Gastroesophageal sphincter (tissue), 4 donors: ENCODE results near the gene DRC7. TPM values are rescaled to one million over a fixed set of nuclear protein-coding genes. Genes with fewer than 3 reads are reported as not detected.

Source experiments
- ATAC-seq: fragments of 150-250 bp; one replicate; pipeline ENCODE4 v1.9.1; 2016; ENCODE audit warnings: mild to moderate bottlenecking, moderate library complexity
- H3K27ac ChIP-seq, 4 donors: fragments of 200-600 bp; sonication (generic) in 3 of 4; 1 replicate in 3 of 4; 2 replicates in 1 of 4; pipeline ENCODE4 v1.5.1; 2016 to 2019
- H3K27me3 ChIP-seq: fragments of 200-600 bp; sonication (generic); one replicate; pipeline ENCODE4 v1.5.1; 2019
- H3K36me3 ChIP-seq, 2 donors: fragments of 200-600 bp; sonication (generic); one replicate each; pipeline ENCODE4 v1.5.1; 2019; ENCODE audit warnings: control low read depth in 1 of 2
- H3K4me1 ChIP-seq, 3 donors: fragments of 200-600 bp; sonication (generic); 1 replicate in 2 of 3; 2 replicates in 1 of 3; pipeline ENCODE4 v1.5.1; 2016 to 2019; ENCODE audit warnings: control low read depth in 2 of 3
- H3K4me3 ChIP-seq, 2 donors: fragments of 200-600 bp; sonication (generic); one replicate each; pipeline ENCODE4 v1.5.1; 2019; ENCODE audit warnings: mild to moderate bottlenecking in 1 of 2, moderate library complexity in 1 of 2
- H3K9me3 ChIP-seq, 3 donors: fragments of 200-600 bp; sonication (generic); one replicate each; pipeline ENCODE4 v1.5.1; 2017 to 2019; ENCODE audit warnings: control low read depth in 2 of 3
- CTCF ChIP-seq, 4 experiments: fragments of 200-600 bp in 2 of 4; fragments of 450-650 bp in 2 of 4; sonication (generic) in 1 of 4; IDR thresholded peaks; one replicate each; pipeline ENCODE4 v1.5.1; 2017 to 2019; ENCODE audit warnings: antibody characterized with exemption in 4 of 4, mild to moderate bottlenecking in 2 of 4, moderate library complexity in 2 of 4
- EP300 ChIP-seq: sonication (generic); formaldehyde crosslinking; IDR thresholded peaks from one replicate; pipeline ENCODE4 v1.6.1; 2017; ENCODE audit warnings: antibody characterized with exemption, mild to moderate bottlenecking
- POLR2A ChIP-seq, 2 donors: fragments of 450-650 bp; IDR thresholded peaks; one replicate each; pipeline ENCODE4 v1.6.1; 2017; ENCODE audit warnings: antibody characterized with exemption in 2 of 2, mild to moderate bottlenecking in 2 of 2, moderate library complexity in 1 of 2
- POLR2AphosphoS5 ChIP-seq: sonication (generic); formaldehyde crosslinking; IDR thresholded peaks from one replicate; pipeline ENCODE4 v1.6.1; 2017; ENCODE audit warnings: antibody characterized with exemption
- WGBS, 2 donors: methylation state at CpG; one replicate each; pipeline ENCODE4 v1.1.5; 2018; ENCODE audit warnings: low coverage in 1 of 2; 5-methylcytosine and 5-hydroxymethylcytosine counted together
- total RNA-seq, 4 donors: library from RNA; depleted of rRNA; stranded (reverse); fragments of >200 nt; gene quantifications; one replicate each; pipeline ENCODE4 v1.1.0, GENCODE V29; 2016

DRC7 gene
- total RNA-seq, 4 donors from 2014 or later, result 0.15 TPM; not detected in 3

- Histone ChIP-seq H3K27ac (no peak overlapping the region), H3K9me3 (no peaks in the 10 kb centered on the region), H3K4me3 (no peak overlapping the region), H3K27me3 (no peaks in the 10 kb centered on the region), H3K4me1 (no peaks in the 10 kb centered on the region), H3K36me3 (peaks cover 0 to 86% of the 10 kb centered on the region in 2 donors)
- no peak for ATAC-seq
- WGBS, 2 donors, result 100% methylated on average over 3 of the region's 12 CpGs; no CpG with 5 or more reads in 1 of the 2 donors
- TF ChIP-seq POLR2A (IDR thresholded peaks at IDR 0.05) (no peak), POLR2AphosphoS5 (no peak), CTCF (IDR thresholded peaks at IDR 0.05) (no peak), EP300 (no peak)
These were observed 52.9 kb downstream of the DRC7 start for GRCh38 chr16:57747496-57747895.

- Histone ChIP-seq H3K4me3 (no peak overlapping the region), H3K36me3 (peaks cover 0 to 88% of the 10 kb centered on the region in 2 donors), H3K9me3 (no peaks in the 10 kb centered on the region), H3K27ac (no peak overlapping the region), H3K4me1 (no peaks in the 10 kb centered on the region), H3K27me3 (no peaks in the 10 kb centered on the region)
- 96 to 100% methylated on average over 1 to 3 of the region's 6 CpGs for WGBS, 2 donors
- ATAC-seq, result no peak
- no peak for TF ChIP-seq CTCF (IDR thresholded peaks at IDR 0.05)
- no peak for TF ChIP-seq POLR2AphosphoS5
- TF ChIP-seq POLR2A (IDR thresholded peaks at IDR 0.05), result no peak
- TF ChIP-seq EP300, result no peak
These were observed 53.4 kb downstream of the DRC7 start for GRCh38 chr16:57747996-57748395.

DNA sequence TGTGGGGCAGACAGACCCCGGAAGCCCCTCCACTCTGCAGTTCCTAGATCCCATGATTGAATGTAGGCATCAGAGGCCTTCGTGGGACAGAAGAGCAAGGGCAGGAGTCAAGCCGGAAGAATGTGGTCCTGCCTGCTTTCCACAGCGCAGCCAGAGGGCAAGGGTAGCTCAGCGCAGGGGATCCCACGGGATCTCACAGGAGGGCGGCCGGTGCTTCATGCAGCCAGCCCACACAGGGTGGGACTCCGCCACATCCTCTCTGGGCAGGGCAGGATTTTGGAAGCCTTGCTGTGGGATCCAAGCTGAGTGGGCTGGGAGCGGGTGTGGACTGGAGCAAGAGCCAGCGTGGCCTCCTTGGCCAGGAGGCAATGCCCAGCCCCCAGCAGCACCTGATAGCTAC, 54.0 kb downstream of the DRC7 start:
- 40 to 61% methylated on average over 1 to 7 of the region's 11 CpGs for WGBS, 2 donors
- Histone ChIP-seq H3K4me1 (no peaks in the 10 kb centered on the region), H3K9me3 (no peaks in the 10 kb centered on the region), H3K27me3 (no peaks in the 10 kb centered on the region), H3K36me3 (peaks cover 0 to 88% of the 10 kb centered on the region in 2 donors), H3K4me3 (no peak overlapping the region), H3K27ac (no peak overlapping the region)
- TF ChIP-seq POLR2AphosphoS5, result no peak
- TF ChIP-seq POLR2A (IDR thresholded peaks at IDR 0.05), result no peak
- no peak for ATAC-seq

DNA sequence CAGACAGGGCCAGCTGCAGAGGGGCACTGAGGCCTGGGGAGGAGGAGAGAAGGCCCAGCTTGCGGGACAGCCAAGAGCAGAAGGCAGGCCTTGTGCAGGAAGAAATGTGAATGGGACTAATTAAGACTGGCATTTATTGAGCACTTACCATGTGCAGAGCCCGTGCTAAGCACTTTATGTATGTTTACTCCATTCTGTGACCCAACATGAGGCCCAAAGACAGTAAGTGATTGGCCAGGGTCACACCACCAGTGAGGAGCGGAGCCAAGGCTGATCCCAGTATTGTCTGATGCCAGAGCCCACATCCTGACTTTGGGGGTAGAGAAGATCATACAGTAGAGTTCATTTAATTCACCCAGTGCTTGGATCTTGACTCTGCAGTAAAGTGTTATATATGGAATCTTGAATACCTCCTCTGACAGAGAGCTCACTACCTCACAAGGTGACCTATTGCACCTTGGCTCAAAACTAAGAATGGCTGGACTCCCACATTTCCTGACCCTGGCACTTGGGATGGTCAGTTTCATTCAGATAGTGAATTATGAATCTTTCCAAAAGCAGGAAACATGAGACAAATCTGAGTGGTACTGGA, 54.6 kb downstream of the DRC7 start:
- ATAC-seq, result no peak
- H3K4me1 ChIP-seq, result no peaks in the 10 kb centered on the region
- WGBS, 2 donors, result 86 to 90% methylated on average over 2 of the region's 3 CpGs

DNA sequence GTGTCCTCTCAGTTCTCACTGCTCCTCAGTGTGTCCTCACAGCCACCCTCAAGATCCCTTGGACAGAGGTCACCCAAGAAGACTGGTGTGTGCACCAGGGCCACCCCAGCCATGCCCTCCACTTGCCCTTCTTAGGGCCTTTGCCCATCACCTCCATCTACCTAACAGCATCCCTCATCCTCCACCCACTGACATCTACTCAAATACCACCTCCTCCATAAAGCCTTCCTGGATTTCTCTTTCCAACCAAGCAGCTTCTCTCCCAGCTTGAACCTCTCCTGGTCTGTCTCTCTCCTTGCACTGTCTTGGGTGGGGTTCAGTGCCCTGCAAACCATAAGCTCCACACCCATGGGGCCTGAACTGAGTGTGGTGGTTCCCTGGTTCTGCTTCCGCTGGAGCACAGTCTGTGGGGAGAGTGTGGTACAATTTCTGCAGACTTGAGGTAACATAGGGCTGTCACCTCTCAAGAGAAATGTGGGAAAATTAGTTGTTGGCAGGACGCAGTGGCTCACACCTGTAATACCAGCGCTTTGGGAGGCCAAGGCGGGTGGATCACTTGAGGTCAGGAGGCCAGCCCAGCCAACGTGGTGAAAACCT, 55.3 kb downstream of the DRC7 start:
- peaks cover 0 to 85% of the 10 kb centered on the region in 2 donors for H3K36me3 ChIP-seq
- no peak overlapping the region for H3K27ac ChIP-seq
- no peak for TF ChIP-seq EP300
- TF ChIP-seq CTCF (IDR thresholded peaks at IDR 0.05), result no peak
- TF ChIP-seq POLR2A (IDR thresholded peaks at IDR 0.05), result no peak
- TF ChIP-seq POLR2AphosphoS5, result no peak
- ATAC-seq, result no peak
- 82 to 100% methylated on average over 1 to 5 of the region's 5 CpGs for WGBS, 2 donors
- H3K4me3 ChIP-seq, result no peak overlapping the region
- H3K9me3 ChIP-seq, result no peaks in the 10 kb centered on the region
- H3K4me1 ChIP-seq, result no peaks in the 10 kb centered on the region
- no peaks in the 10 kb centered on the region for H3K27me3 ChIP-seq

More for the DNA sequence above, 54.6 kb downstream of the DRC7 start:
- no peaks in the 10 kb centered on the region for H3K27me3 ChIP-seq
- H3K4me3 ChIP-seq, result no peak overlapping the region
- H3K27ac ChIP-seq, result no peak overlapping the region
- TF ChIP-seq EP300, result no peak
- H3K9me3 ChIP-seq, result no peaks in the 10 kb centered on the region
- peaks cover 0 to 88% of the 10 kb centered on the region in 2 donors for H3K36me3 ChIP-seq
